Fibroblast of peridontal ligament (primary cell): ENCODE measurements around the gene NPC1.

Experiments
- DNase-seq: peaks from one replicate; pipeline ENCODE4 v3.0.0-alpha.2; 2010; ENCODE audit errors: extremely low read depth

The NPC1 gene

DNA sequence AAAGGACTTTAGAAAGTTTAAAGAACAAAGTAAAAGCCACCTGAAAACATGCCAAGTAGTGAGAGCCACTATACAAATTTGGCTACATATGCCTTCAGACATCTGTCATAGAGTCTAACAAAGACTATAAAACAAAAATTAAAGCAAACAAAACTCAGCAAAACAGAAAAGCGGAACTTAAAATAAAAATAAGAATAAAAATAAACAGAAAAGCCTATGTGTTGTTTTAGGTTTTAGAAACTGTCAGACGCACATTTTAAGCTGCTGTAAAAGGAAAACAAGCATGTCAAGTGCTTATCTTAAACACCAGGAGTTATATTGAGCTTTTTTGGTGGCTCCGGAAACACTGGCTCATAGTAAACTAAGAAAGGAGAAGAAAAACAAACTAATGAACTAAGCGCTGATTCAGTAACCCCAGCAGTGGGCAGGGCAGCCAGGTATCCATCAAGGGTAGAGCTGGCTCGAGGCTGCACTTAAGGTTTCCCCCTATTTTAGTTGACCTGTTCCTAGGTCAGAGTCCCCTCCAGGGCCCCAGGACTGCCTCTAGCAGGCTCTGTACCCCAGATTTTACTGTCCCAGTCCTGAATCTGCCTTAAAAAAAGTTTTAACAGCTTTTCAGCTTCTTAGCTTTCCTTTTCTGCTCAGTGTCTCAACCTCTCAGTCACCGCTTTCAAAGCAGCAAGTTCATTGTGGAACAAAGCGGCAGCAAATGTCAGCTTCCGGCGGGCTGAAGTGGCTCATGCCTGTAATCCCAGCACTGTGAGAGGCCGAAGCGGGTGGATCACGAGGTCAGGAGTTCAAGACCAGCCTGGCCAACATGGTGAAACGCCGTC, 98.4 kb downstream of the NPC1 start:
- DNase-seq, result no peak

DNA sequence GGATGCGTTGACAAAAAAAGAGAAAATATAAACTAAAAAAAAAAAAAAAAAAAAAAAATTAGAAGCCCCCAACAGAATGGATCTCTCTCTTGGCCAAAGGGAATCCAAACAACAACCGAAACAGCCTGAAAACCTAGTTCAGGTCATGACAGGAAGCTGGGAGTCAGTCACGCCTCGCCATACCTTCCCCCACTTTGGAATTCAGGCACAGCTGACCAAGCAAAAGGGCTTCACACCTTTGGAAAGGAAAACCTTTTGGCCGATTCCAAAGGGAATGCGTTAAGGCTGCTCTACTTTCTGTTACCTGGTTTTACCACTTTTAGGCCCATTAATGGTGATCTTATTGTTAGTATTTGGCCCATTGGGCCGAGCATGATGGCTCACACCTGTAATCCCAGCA, 100.9 kb downstream of the NPC1 start:
- DNase-seq, result no peak

- DNase-seq, result no peak
Measured at GRCh38 chr18:23484561-23485182, 101.6 kb downstream of the NPC1 start.
